Measurements from ENCODE around the gene NOTCH4. TPM values are rescaled to one million over a fixed set of nuclear protein-coding genes. Genes with fewer than 3 reads are reported as not detected.
A peak's percentile ranks its signal among the peaks of the same experiment; 100 is the strongest.

Gene NOTCH4
- total RNA-seq, 1 experiment from 2014 or later: 2.3 TPM

DNA sequence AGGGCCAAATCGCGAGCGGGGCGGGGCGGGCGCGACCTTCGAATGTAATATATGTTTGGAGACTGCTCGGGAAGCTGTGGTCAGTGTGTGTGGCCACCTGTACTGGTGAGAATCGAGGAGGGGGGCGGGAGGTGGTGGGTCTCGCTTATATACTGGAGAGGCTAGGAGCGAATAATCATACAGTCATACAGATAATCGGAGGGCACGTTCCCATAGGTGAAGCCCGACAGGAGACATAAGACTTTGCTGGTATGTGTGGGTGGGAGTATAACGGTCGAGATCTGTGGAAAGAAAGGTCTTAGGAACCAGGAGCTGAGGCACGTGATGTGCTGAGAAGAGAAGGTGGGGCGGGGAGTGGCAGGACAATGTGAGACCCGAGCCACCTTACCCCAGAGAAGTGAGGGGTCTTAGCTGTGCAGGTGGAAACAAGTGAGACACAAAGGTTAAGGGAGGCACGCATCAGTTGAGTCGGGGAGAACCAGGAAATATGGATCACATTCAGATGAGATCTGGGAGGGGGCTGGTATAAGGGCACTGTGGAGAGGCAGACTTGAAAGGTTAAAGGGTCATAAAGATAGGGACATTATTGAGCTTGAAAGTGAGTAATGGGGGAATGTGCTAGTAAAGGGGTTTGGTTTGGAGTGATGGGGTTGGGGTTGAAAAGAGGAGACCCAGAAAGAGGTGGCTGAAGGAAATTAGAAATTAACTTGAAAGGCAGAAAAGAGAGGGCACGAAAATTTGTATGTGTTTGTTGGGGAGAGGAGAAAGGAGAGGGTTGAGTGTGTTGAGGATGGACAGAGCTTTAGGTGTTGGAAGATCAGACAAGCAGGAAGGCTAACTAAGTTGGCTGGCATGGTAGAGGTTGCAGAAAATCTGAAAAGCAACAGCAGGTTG is 45.1 kb downstream of the NOTCH4 start:
- peak overlapping the region; percentile 98 for H3K27ac Mint-ChIP-seq
- Histone ChIP-seq H2BK12ac (ENCODE audit: insufficient read length, low read depth, low read length) (no peak overlapping the region), H3K9ac (ENCODE audit: extremely low read depth, insufficient read length, low read length) (peak overlapping the region; percentile 66), H2BK20ac (ENCODE audit: low read depth, low read length, poor library complexity, severe bottlenecking) (no peak overlapping the region), H3T11ph (ENCODE audit: low read length) (no peak overlapping the region), H3K4ac (ENCODE audit: low read depth, low read length) (no peak overlapping the region), H3K56ac (ENCODE audit: insufficient read length, low read depth, low read length) (no peak overlapping the region), H3K27ac (ENCODE audit: insufficient read length, low read depth, low read length) (no peak overlapping the region), H4K8ac (replicated peaks; ENCODE audit: insufficient read length, low read depth, low read length) (no peak overlapping the region), H3K23me2 (ENCODE audit: insufficient read length, low read depth, low read length, poor library complexity, severe bottlenecking) (peaks cover 22% of the 10 kb centered on the region), H2AFZ (ENCODE audit: low read length) (no peak overlapping the region), H3K4me1 (ENCODE audit: insufficient read depth, low read length) (peaks cover 7% of the 10 kb centered on the region), H3K14ac (ENCODE audit: insufficient read depth, low read length) (peak overlapping the region; percentile 29; the same call in 1 of the 2 replicates), H3K23ac (ENCODE audit: insufficient read length, low read depth, low read length) (no peak overlapping the region), H3K27me3 (ENCODE audit: insufficient read depth, low read length) (no peaks in the 10 kb centered on the region), H4K20me1 (ENCODE audit: control insufficient read depth, insufficient read depth, insufficient read length) (no peaks in the 10 kb centered on the region), H2AK5ac (ENCODE audit: insufficient read length, low read length) (no peak overlapping the region), H3K18ac (ENCODE audit: insufficient read length, low read depth, low read length) (no peak overlapping the region), H2BK120ac (ENCODE audit: low read depth, low read length, poor library complexity, severe bottlenecking) (no peak overlapping the region), H3K4me2 (ENCODE audit: insufficient read depth, insufficient read length, low read length) (peak overlapping the region; percentile 83), H2BK15ac (ENCODE audit: low read depth, low read length) (no peak overlapping the region), H4K91ac (ENCODE audit: insufficient read length, low read depth, low read length) (no peak overlapping the region), H3K9me3 (ENCODE audit: control insufficient read depth, low read depth, low read length) (no peaks in the 10 kb centered on the region), H2BK5ac (ENCODE audit: insufficient read length, low read length) (no peak overlapping the region), H4K5ac (ENCODE audit: insufficient read length, low read depth, low read length) (no peak overlapping the region), H3K79me1 (ENCODE audit: insufficient read depth, low read depth, low read length, poor library complexity, severe bottlenecking) (no peaks in the 10 kb centered on the region), H3K79me2 (ENCODE audit: insufficient read depth, low read length) (peaks cover 19% of the 10 kb centered on the region; the same call in 1 of the 2 replicates)
- peaks cover 22 to 51% (median 43%) of the 10 kb centered on the region in 3 experiments for H3K36me3 Mint-ChIP-seq (ENCODE audit: insufficient read depth in 1 of 3, low read depth in 3 of 3)
- no peaks in the 10 kb centered on the region; the same call in 1 of the 2 replicates for H3K27me3 Mint-ChIP-seq (ENCODE audit: low read depth)
- WGBS (ENCODE audit: extremely low coverage, insufficient read length, low lambda C conversion rate): 100% methylated on average over 1 of the region's 24 CpGs
- no peaks in the 10 kb centered on the region; a peak in 1 of 5 replicates for H3K9me3 Mint-ChIP-seq
- H3K4me3 Mint-ChIP-seq: peak overlapping the region; percentile 83 to 86
- no peak for DNase-seq
- H3K4me1 Mint-ChIP-seq: peaks cover 35% of the 10 kb centered on the region in 2 experiments
- TF ChIP-seq, protein P1, sequence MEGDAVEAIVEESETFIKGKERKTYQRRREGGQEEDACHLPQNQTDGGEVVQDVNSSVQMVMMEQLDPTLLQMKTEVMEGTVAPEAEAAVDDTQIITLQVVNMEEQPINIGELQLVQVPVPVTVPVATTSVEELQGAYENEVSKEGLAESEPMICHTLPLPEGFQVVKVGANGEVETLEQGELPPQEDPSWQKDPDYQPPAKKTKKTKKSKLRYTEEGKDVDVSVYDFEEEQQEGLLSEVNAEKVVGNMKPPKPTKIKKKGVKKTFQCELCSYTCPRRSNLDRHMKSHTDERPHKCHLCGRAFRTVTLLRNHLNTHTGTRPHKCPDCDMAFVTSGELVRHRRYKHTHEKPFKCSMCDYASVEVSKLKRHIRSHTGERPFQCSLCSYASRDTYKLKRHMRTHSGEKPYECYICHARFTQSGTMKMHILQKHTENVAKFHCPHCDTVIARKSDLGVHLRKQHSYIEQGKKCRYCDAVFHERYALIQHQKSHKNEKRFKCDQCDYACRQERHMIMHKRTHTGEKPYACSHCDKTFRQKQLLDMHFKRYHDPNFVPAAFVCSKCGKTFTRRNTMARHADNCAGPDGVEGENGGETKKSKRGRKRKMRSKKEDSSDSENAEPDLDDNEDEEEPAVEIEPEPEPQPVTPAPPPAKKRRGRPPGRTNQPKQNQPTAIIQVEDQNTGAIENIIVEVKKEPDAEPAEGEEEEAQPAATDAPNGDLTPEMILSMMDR (conservative IDR thresholded peaks at IDR 0.05): no peak

Measured in H9 (cell line).